ENCODE results near the gene MON1B.

GRCh38 chr16:77172951-77173350 is 18.0 kb upstream of the MON1B start:
- no peak for TF ChIP-seq CTCF (IDR thresholded peaks at IDR 0.05; ENCODE audit: low read length)
- no peak for TF ChIP-seq EZH2 (IDR thresholded peaks at IDR 0.05; ENCODE audit: borderline replicate concordance, low read length)

All from OCI-LY1 (cell line).